ENCODE data around the gene RBFA. TPM values are rescaled to one million over a fixed set of nuclear protein-coding genes. Genes with fewer than 3 reads are reported as not detected.

The RBFA gene
- total and polyA plus RNA-seq, 2 of the 13 experiments (the other 11 are each of a cell fraction or from before 2014, with no cell fraction given) = 29.7 to 42.4 TPM

DNA sequence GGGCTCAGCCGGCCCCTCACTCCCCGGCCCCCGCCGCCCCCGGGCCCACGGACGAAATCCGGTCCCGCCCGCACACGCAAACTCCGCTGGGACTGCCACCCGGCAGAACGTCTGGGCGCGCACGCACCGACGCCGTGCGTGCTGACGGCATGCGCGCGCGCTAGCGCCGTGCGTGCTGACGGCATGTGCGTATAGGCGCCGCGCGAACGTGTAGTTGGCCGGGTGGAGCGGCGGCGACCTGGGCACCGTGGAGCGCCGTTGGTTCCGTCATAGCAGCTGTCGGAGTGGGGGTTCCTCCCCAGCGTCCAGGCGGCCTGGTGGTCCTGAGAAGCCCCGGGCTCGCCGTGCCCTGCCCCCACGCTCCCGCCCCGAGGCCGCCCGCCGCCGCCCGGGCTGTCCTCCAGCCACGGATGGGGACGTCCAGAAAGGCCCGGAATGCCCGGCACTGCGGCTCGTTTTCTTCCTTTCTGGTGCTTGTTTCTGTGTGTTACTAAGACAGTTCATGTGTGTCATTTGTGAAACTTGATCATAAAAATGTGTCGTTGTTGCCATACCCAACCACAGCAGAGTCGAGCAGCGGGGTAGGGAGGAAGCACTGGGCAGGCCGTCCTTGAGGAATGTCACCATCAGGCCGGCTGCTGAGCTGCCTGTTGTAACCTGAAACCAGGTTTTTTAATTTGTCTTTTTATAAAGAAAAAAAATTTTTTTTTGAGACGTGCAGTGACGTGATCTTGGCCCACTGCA lies 45.6 kb upstream of the RBFA start, which contains the start of gene TXNL4A (continued):
- TF ChIP-seq, protein P1, sequence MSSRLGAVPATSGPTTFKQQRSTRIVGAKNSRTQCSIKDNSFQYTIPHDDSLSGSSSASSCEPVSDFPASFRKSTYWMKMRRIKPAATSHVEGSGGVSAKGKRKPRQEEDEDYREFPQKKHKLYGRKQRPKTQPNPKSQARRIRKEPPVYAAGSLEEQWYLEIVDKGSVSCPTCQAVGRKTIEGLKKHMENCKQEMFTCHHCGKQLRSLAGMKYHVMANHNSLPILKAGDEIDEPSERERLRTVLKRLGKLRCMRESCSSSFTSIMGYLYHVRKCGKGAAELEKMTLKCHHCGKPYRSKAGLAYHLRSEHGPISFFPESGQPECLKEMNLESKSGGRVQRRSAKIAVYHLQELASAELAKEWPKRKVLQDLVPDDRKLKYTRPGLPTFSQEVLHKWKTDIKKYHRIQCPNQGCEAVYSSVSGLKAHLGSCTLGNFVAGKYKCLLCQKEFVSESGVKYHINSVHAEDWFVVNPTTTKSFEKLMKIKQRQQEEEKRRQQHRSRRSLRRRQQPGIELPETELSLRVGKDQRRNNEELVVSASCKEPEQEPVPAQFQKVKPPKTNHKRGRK (CRISPR knock-in tag; IDR thresholded peaks at IDR 0.05) = 0 out of 2 replicates have a peak, but pooled peaks have one; percentile 27
- TF ChIP-seq ZNF503 (CRISPR knock-in tag; IDR thresholded peaks at IDR 0.05) = peak; percentile 50; the same call in 1 of the 2 replicates
- 0 out of 2 replicates have a peak, but pooled peaks have one; percentile 16 for TF ChIP-seq ZBTB21 (CRISPR knock-in tag; IDR thresholded peaks at IDR 0.05)
- peak; percentile 87; the same call in 1 of the 2 replicates for TF ChIP-seq ZNF747 (CRISPR knock-in tag; IDR thresholded peaks at IDR 0.05; ENCODE audit: borderline replicate concordance)
- no peak for TF ChIP-seq ZMYM3 (CRISPR knock-in tag; IDR thresholded peaks at IDR 0.05)
- no peak for TF ChIP-seq SMAD1 (CRISPR knock-in tag; IDR thresholded peaks at IDR 0.05; ENCODE audit: borderline replicate concordance, low read depth)
- TF ChIP-seq ZNF563 (CRISPR knock-in tag; IDR thresholded peaks at IDR 0.05) = peak; percentile 60; the same call in 1 of the 2 replicates
- TF ChIP-seq ZNF234 (CRISPR knock-in tag; conservative IDR thresholded peaks at IDR 0.05) = no peak; the same call in 1 of the 2 replicates
- no peak for TF ChIP-seq TCF12 (IDR thresholded peaks at IDR 0.05)
- no peak for TF ChIP-seq TCF12 (CRISPR knock-in tag; IDR thresholded peaks at IDR 0.05)
- no peak for TF ChIP-seq SMARCC2 (IDR thresholded peaks at IDR 0.05)
- TF ChIP-seq ZNF432 (CRISPR knock-in tag; IDR thresholded peaks at IDR 0.05; ENCODE audit: borderline replicate concordance) = no peak
- TF ChIP-seq, protein P2, sequence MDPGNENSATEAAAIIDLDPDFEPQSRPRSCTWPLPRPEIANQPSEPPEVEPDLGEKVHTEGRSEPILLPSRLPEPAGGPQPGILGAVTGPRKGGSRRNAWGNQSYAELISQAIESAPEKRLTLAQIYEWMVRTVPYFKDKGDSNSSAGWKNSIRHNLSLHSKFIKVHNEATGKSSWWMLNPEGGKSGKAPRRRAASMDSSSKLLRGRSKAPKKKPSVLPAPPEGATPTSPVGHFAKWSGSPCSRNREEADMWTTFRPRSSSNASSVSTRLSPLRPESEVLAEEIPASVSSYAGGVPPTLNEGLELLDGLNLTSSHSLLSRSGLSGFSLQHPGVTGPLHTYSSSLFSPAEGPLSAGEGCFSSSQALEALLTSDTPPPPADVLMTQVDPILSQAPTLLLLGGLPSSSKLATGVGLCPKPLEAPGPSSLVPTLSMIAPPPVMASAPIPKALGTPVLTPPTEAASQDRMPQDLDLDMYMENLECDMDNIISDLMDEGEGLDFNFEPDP (CRISPR knock-in tag; conservative IDR thresholded peaks at IDR 0.05) = no peak
- TF ChIP-seq, protein P3, sequence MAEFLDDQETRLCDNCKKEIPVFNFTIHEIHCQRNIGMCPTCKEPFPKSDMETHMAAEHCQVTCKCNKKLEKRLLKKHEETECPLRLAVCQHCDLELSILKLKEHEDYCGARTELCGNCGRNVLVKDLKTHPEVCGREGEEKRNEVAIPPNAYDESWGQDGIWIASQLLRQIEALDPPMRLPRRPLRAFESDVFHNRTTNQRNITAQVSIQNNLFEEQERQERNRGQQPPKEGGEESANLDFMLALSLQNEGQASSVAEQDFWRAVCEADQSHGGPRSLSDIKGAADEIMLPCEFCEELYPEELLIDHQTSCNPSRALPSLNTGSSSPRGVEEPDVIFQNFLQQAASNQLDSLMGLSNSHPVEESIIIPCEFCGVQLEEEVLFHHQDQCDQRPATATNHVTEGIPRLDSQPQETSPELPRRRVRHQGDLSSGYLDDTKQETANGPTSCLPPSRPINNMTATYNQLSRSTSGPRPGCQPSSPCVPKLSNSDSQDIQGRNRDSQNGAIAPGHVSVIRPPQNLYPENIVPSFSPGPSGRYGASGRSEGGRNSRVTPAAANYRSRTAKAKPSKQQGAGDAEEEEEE (CRISPR knock-in tag; IDR thresholded peaks at IDR 0.05; ENCODE audit: borderline replicate concordance) = no peak
- no peak for TF ChIP-seq DBP (CRISPR knock-in tag; IDR thresholded peaks at IDR 0.05; ENCODE audit: not compliant biosample characterization)
- TF ChIP-seq, protein P4, sequence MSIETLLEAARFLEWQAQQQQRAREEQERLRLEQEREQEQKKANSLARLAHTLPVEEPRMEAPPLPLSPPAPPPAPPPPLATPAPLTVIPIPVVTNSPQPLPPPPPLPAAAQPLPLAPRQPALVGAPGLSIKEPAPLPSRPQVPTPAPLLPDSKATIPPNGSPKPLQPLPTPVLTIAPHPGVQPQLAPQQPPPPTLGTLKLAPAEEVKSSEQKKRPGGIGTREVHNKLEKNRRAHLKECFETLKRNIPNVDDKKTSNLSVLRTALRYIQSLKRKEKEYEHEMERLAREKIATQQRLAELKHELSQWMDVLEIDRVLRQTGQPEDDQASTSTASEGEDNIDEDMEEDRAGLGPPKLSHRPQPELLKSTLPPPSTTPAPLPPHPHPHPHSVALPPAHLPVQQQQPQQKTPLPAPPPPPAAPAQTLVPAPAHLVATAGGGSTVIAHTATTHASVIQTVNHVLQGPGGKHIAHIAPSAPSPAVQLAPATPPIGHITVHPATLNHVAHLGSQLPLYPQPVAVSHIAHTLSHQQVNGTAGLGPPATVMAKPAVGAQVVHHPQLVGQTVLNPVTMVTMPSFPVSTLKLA (IDR thresholded peaks at IDR 0.05) = peak; percentile 48
- TF ChIP-seq ZBTB7B (CRISPR knock-in tag; IDR thresholded peaks at IDR 0.05) = no peak
- 0 out of 2 replicates have a peak, but pooled peaks have one; percentile 22 for TF ChIP-seq JUND (CRISPR knock-in tag; IDR thresholded peaks at IDR 0.05)

Data from HepG2 (cell line).